ENCODE results near the gene HOMEZ.

The HOMEZ gene

GRCh38 chr14:23302290-23303225 lies 16.6 kb upstream of the HOMEZ start, which contains the start of gene PPP1R3E (continued):
- TF ChIP-seq, protein P1, sequence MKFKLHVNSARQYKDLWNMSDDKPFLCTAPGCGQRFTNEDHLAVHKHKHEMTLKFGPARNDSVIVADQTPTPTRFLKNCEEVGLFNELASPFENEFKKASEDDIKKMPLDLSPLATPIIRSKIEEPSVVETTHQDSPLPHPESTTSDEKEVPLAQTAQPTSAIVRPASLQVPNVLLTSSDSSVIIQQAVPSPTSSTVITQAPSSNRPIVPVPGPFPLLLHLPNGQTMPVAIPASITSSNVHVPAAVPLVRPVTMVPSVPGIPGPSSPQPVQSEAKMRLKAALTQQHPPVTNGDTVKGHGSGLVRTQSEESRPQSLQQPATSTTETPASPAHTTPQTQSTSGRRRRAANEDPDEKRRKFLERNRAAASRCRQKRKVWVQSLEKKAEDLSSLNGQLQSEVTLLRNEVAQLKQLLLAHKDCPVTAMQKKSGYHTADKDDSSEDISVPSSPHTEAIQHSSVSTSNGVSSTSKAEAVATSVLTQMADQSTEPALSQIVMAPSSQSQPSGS (tag by site-specific recombination; IDR thresholded peaks at IDR 0.05; ENCODE audit: low read depth): no peak
- TF ChIP-seq, protein P2, sequence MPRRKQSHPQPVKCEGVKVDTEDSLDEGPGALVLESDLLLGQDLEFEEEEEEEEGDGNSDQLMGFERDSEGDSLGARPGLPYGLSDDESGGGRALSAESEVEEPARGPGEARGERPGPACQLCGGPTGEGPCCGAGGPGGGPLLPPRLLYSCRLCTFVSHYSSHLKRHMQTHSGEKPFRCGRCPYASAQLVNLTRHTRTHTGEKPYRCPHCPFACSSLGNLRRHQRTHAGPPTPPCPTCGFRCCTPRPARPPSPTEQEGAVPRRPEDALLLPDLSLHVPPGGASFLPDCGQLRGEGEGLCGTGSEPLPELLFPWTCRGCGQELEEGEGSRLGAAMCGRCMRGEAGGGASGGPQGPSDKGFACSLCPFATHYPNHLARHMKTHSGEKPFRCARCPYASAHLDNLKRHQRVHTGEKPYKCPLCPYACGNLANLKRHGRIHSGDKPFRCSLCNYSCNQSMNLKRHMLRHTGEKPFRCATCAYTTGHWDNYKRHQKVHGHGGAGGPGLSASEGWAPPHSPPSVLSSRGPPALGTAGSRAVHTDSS (tag by site-specific recombination; IDR thresholded peaks at IDR 0.05): no peak; the same call in 1 of the 2 replicates
- TF ChIP-seq ZNF202 (tag by site-specific recombination; IDR thresholded peaks at IDR 0.05; ENCODE audit: borderline replicate concordance) (no peak), KLF16 (tag by site-specific recombination; IDR thresholded peaks at IDR 0.05) (0 out of 2 replicates have a peak, but pooled peaks have one; percentile 28), ZSCAN30 (tag by site-specific recombination; IDR thresholded peaks at IDR 0.05) (0 out of 2 replicates have a peak, but pooled peaks have one; percentile 9), ZNF335 (tag by site-specific recombination; conservative IDR thresholded peaks at IDR 0.05) (peak; percentile 56), ZFP41 (tag by site-specific recombination; IDR thresholded peaks at IDR 0.05; ENCODE audit: borderline replicate concordance) (no peak), SP2 (tag by site-specific recombination; IDR thresholded peaks at IDR 0.05) (peak; percentile 82), ZNF148 (tag by site-specific recombination; IDR thresholded peaks at IDR 0.05; ENCODE audit: borderline replicate concordance) (no peak; the same call in 1 of the 2 replicates), ZNF311 (tag by site-specific recombination; IDR thresholded peaks at IDR 0.05; ENCODE audit: borderline replicate concordance) (no peak), ZNF768 (tag by site-specific recombination; IDR thresholded peaks at IDR 0.05) (no peak), GLIS2 (tag by site-specific recombination; IDR thresholded peaks at IDR 0.05) (peak; percentile 61), ZNF518A (tag by site-specific recombination; conservative IDR thresholded peaks at IDR 0.05; ENCODE audit: low read depth) (no peak), ZNF548 (tag by site-specific recombination; IDR thresholded peaks at IDR 0.05) (no peak), ZNF660 (tag by site-specific recombination; IDR thresholded peaks at IDR 0.05) (peak; percentile 52; the same call in 1 of the 2 replicates), ZNF701 (tag by site-specific recombination; IDR thresholded peaks at IDR 0.05) (no peak), ZNF561 (tag by site-specific recombination; IDR thresholded peaks at IDR 0.05; ENCODE audit: borderline replicate concordance) (no peak), ZNF776 (tag by site-specific recombination; IDR thresholded peaks at IDR 0.05; ENCODE audit: borderline replicate concordance) (no peak), SETDB1 (IDR thresholded peaks at IDR 0.05; ENCODE audit: insufficient read length, low read length) (no peak), ZNF791 (tag by site-specific recombination; IDR thresholded peaks at IDR 0.05) (no peak), BCL11B (tag by site-specific recombination; IDR thresholded peaks at IDR 0.05; ENCODE audit: low read depth) (no peak)
- TF ChIP-seq, protein P3, sequence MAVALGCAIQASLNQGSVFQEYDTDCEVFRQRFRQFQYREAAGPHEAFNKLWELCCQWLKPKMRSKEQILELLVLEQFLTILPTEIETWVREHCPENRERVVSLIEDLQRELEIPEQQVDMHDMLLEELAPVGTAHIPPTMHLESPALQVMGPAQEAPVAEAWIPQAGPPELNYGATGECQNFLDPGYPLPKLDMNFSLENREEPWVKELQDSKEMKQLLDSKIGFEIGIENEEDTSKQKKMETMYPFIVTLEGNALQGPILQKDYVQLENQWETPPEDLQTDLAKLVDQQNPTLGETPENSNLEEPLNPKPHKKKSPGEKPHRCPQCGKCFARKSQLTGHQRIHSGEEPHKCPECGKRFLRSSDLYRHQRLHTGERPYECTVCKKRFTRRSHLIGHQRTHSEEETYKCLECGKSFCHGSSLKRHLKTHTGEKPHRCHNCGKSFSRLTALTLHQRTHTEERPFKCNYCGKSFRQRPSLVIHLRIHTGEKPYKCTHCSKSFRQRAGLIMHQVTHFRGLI (tag by site-specific recombination; IDR thresholded peaks at IDR 0.05): 0 out of 2 replicates have a peak, but pooled peaks have one; percentile 8
- TF ChIP-seq, protein P4, sequence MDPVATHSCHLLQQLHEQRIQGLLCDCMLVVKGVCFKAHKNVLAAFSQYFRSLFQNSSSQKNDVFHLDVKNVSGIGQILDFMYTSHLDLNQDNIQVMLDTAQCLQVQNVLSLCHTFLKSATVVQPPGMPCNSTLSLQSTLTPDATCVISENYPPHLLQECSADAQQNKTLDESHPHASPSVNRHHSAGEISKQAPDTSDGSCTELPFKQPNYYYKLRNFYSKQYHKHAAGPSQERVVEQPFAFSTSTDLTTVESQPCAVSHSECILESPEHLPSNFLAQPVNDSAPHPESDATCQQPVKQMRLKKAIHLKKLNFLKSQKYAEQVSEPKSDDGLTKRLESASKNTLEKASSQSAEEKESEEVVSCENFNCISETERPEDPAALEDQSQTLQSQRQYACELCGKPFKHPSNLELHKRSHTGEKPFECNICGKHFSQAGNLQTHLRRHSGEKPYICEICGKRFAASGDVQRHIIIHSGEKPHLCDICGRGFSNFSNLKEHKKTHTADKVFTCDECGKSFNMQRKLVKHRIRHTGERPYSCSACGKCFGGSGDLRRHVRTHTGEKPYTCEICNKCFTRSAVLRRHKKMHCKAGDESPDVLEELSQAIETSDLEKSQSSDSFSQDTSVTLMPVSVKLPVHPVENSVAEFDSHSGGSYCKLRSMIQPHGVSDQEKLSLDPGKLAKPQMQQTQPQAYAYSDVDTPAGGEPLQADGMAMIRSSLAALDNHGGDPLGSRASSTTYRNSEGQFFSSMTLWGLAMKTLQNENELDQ (tag by site-specific recombination; IDR thresholded peaks at IDR 0.05; ENCODE audit: low read depth): no peak
